HFF-Myc (cell line): ENCODE data around the gene CYP26B1.

Experiments used
- DNase-seq: peaks from one replicate; pipeline ENCODE4 v3.0.0-alpha.2; 2011; ENCODE audit warnings: low read depth; ENCODE audit errors: extremely low read depth
- H3K4me3 ChIP-seq: replicated peaks from 2 replicates; pipeline ENCODE4 v1.5.1; 2011; ENCODE audit warnings: low read depth, mild to moderate bottlenecking, control low read depth, low read length
- CTCF ChIP-seq: IDR thresholded peaks from 2 replicates; pipeline ENCODE4 v1.5.1; 2012; ENCODE audit warnings: mild to moderate bottlenecking, low read depth, low read length, control low read depth; ENCODE audit errors: missing control alignments

CYP26B1 gene

GRCh38 chr2:72182547-72182946, 34.9 kb upstream of the CYP26B1 start:
- H3K4me3 ChIP-seq: no peak overlapping the region
- TF ChIP-seq CTCF: no peak
- DNase-seq: no peak

GRCh38 chr2:72181616-72182015, 34.0 kb upstream of the CYP26B1 start:
- TF ChIP-seq CTCF: no peak
- no peak overlapping the region for H3K4me3 ChIP-seq
- DNase-seq: no peak

- H3K4me3 ChIP-seq: no peak overlapping the region
- TF ChIP-seq CTCF: no peak
- DNase-seq: no peak
Measured at GRCh38 chr2:72180351-72180750, 32.7 kb upstream of the CYP26B1 start.

DNA sequence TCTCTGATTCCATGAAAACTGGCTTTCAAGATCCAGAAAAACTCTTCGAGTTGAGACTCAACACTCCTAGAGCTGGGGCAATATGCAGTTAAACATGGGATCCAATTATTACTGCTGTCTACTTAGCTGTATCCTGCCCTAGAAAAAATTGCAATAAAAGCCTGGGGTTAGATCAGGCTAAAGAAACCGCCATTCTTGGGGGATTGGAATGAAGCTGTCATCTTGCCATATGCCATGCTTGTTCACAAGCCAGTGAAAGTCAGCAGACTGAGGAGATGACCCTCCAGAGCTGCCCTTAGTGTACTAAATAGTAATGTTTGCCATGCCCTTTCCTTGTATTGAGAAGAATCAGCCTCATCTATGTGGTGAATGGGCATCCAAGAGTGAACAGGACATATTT, 30.9 kb upstream of the CYP26B1 start:
- no peak for DNase-seq
- no peak overlapping the region for H3K4me3 ChIP-seq
- TF ChIP-seq CTCF: no peak

DNA sequence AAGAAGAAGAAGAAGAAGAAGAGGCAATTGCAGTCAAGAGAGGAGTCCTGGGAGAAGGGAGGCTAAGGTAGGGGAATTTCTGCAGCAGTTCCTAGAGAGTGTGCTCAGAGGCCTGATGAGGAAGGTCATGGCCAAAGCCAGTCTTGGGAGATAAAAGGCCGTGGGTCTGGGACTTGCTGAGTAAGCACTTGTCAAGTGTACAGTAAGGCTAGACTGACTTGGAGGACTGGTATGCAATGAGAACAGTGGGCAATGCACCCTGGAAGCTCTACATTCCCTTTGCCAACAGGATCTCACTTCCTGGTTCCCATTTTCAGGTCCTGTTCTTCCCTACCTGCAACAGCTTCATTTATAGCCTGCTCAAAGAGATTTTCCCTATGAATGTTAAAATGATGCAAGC, 28.6 kb upstream of the CYP26B1 start:
- TF ChIP-seq CTCF: no peak
- no peak overlapping the region for H3K4me3 ChIP-seq
- DNase-seq: no peak

GRCh38 chr2:72175636-72176035, 28.0 kb upstream of the CYP26B1 start:
- no peak for TF ChIP-seq CTCF
- no peak overlapping the region for H3K4me3 ChIP-seq
- no peak for DNase-seq

DNA sequence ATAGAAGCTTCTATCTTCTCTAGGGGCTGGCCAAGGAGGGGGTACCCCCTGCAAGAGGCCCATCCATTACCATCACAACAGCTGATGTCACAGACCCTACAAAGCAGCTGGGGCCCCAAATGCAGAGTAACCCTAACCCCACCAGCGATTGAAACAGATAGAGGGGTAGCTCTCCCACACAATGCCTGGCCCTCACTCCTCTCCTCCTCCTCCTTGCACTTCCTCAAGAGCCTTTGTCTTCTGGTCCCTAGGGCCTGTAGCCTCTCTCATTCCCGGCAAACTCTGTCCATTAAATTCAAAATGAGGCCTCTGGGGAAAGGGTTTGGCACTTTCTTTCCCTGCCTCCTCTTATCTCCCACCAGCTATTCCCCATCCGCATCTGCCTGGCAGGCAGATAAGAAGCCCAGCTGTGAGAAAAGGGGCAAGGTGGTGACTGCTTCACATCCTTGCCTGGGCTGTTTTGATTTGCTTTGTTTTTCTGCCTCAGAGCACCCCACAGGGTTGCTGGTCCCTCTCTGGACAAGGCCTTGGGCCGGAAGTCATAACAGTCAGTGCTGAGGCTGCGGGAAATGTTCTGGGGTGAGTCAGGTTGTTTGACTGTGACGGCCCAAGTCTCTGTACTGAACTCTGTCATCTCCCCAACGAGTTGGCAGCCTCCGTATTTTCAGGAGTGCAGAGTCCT, 26.1 kb upstream of the CYP26B1 start:
- no peak for DNase-seq
- H3K4me3 ChIP-seq: no peak overlapping the region
- TF ChIP-seq CTCF: no peak
